ENCODE measurements around the gene MCF2L2. TPM values are rescaled to one million over a fixed set of nuclear protein-coding genes. Genes with fewer than 3 reads are reported as not detected.

MCF2L2 gene
- total and polyA plus RNA-seq, 7 donors = 0.99 to 5.0 (median 4.0) TPM; not detected in 1

GRCh38 chr3:183313764-183314163 lies 114.7 kb downstream of the MCF2L2 start:
- intact Hi-C loops (cut with DNase I) = no loop called here
- Histone ChIP-seq H3K4me3 (no peak overlapping the region), H3K9me3 (no peaks in the 10 kb centered on the region), H3K36me3 (no peaks in the 10 kb centered on the region), H3K4me1 (no peaks in the 10 kb centered on the region), H3K27ac (no peak overlapping the region), H3K27me3 (no peaks in the 10 kb centered on the region)
- TF ChIP-seq CTCF (IDR thresholded peaks at IDR 0.05) (no peak), POLR2A (IDR thresholded peaks at IDR 0.05) (no peak)
- WGBS, 2 donors = 76 to 90% methylated on average over 7 of the region's 7 CpGs
- DNase-seq = no peak

- intact Hi-C loops (cut with DNase I) = no loop called here
- DNase-seq = no peak
- Histone ChIP-seq H3K27me3 (no peaks in the 10 kb centered on the region), H3K9me3 (no peaks in the 10 kb centered on the region), H3K36me3 (no peaks in the 10 kb centered on the region), H3K4me1 (no peaks in the 10 kb centered on the region), H3K4me3 (no peak overlapping the region), H3K27ac (no peak overlapping the region)
- TF ChIP-seq EP300 (IDR thresholded peaks at IDR 0.05) (no peak), POLR2A (IDR thresholded peaks at IDR 0.05) (no peak), CTCF (IDR thresholded peaks at IDR 0.05) (no peak), POLR2AphosphoS5 (IDR thresholded peaks at IDR 0.05) (no peak)
- WGBS, 2 donors = 83 to 87% methylated on average over 4 of the region's 4 CpGs
Measured at GRCh38 chr3:183313351-183313750, 115.1 kb downstream of the MCF2L2 start.

- 84 to 85% methylated on average over 2 of the region's 2 CpGs for WGBS, 2 donors
- no peak overlapping the region for H3K4me3 ChIP-seq
- H3K4me1 ChIP-seq = no peaks in the 10 kb centered on the region
- no peaks in the 10 kb centered on the region for H3K36me3 ChIP-seq
- no peak for DNase-seq
- no peak overlapping the region for H3K27ac ChIP-seq
- no peaks in the 10 kb centered on the region for H3K9me3 ChIP-seq
- intact Hi-C loops (cut with DNase I) = no loop called here
- H3K27me3 ChIP-seq = no peaks in the 10 kb centered on the region
- TF ChIP-seq CTCF (IDR thresholded peaks at IDR 0.05) = no peak
- no peak for TF ChIP-seq EP300 (IDR thresholded peaks at IDR 0.05)
- no peak for TF ChIP-seq POLR2AphosphoS5 (IDR thresholded peaks at IDR 0.05)
- no peak for TF ChIP-seq POLR2A (IDR thresholded peaks at IDR 0.05)
Measured at GRCh38 chr3:183312433-183312832, 116.0 kb downstream of the MCF2L2 start.

GRCh38 chr3:183310936-183311335 lies 117.5 kb downstream of the MCF2L2 start:
- Histone ChIP-seq H3K27me3 (no peaks in the 10 kb centered on the region), H3K36me3 (no peaks in the 10 kb centered on the region), H3K9me3 (no peaks in the 10 kb centered on the region), H3K4me1 (no peaks in the 10 kb centered on the region), H3K4me3 (no peak overlapping the region), H3K27ac (no peak overlapping the region)
- TF ChIP-seq POLR2AphosphoS5 (IDR thresholded peaks at IDR 0.05) (no peak), EP300 (IDR thresholded peaks at IDR 0.05) (no peak), POLR2A (IDR thresholded peaks at IDR 0.05) (no peak), CTCF (IDR thresholded peaks at IDR 0.05) (no peak)
- no peak for DNase-seq
- intact Hi-C loops (cut with DNase I) = no loop called here
- 92 to 95% methylated on average over 3 of the region's 3 CpGs for WGBS, 2 donors

GRCh38 chr3:183309276-183309675 lies 119.1 kb downstream of the MCF2L2 start:
- no peaks in the 10 kb centered on the region for H3K4me1 ChIP-seq
- intact Hi-C loops (cut with DNase I) = no loop called here
- no peaks in the 10 kb centered on the region for H3K36me3 ChIP-seq
- WGBS, 2 donors = 14 to 67% methylated on average over 5 of the region's 5 CpGs
- no peak for TF ChIP-seq CTCF (IDR thresholded peaks at IDR 0.05)
- TF ChIP-seq POLR2AphosphoS5 (IDR thresholded peaks at IDR 0.05) = no peak
- no peak for TF ChIP-seq EP300 (IDR thresholded peaks at IDR 0.05)
- TF ChIP-seq POLR2A (IDR thresholded peaks at IDR 0.05) = no peak
- no peaks in the 10 kb centered on the region for H3K27me3 ChIP-seq
- no peaks in the 10 kb centered on the region for H3K9me3 ChIP-seq
- no peak overlapping the region for H3K4me3 ChIP-seq
- DNase-seq = no peak
- H3K27ac ChIP-seq = no peak overlapping the region
